Activated naive CD8-positive, alpha-beta T cell treated with anti-CD3 and anti-CD28 coated beads, Interleukin-2, amount 10 ng/mL, durations not matched to agents 7 days and 5 days (primary cell): ENCODE measurements around the gene TUBGCP5. TPM values are rescaled to one million over a fixed set of nuclear protein-coding genes. Genes with fewer than 3 reads are reported as not detected.
"Not testable (repeated sequence)": the region's sequence is repeated elsewhere in the genome, so short reads cannot be mapped to it uniquely, and the experiment has no call there.

Source experiments
- ATAC-seq: fragments of 150-1000 bp; cut with Tn5 transposase; one replicate; pipeline ENCODE4 v1.10.0; 2021; ENCODE audit warnings: low read depth, moderate library complexity
- POLR2A ChIA-PET: fragments of 350-600 bp; sonication (Branson Sonifier 250); formaldehyde crosslinking; loops from one replicate; lab custom pipeline; 2021; ENCODE audit warnings: antibody characterized with exemption; lab: Charles Lee
- DNase-seq: peaks from one replicate; pipeline ENCODE4 v3.0.0; 2021
- H3K27ac Mint-ChIP-seq: one replicate; pipeline ENCODE4 v1.8.0; 2022; ENCODE audit warnings: mild to moderate bottlenecking, mixed read lengths
- H3K27me3 Mint-ChIP-seq: one replicate; pipeline ENCODE4 v1.8.0; 2022; ENCODE audit warnings: mild to moderate bottlenecking, moderate library complexity, mixed read lengths
- H3K36me3 Mint-ChIP-seq: one replicate; pipeline ENCODE4 v1.8.0; 2021; ENCODE audit warnings: mild to moderate bottlenecking, mixed read lengths
- H3K4me1 Mint-ChIP-seq: one replicate; pipeline ENCODE4 v1.8.0; 2021; ENCODE audit warnings: mixed read lengths
- H3K4me3 Mint-ChIP-seq: one replicate; pipeline ENCODE4 v1.8.0; 2022; ENCODE audit warnings: mild to moderate bottlenecking, moderate library complexity, mixed read lengths
- H3K9me3 Mint-ChIP-seq: one replicate; pipeline ENCODE4 v1.8.0; 2021; ENCODE audit warnings: mixed read lengths
- total RNA-seq, 2 experiments: library from RNA; stranded (reverse); gene quantifications; one replicate each; pipeline ENCODE4 v1.2.3, GENCODE V29; 2021

Gene TUBGCP5
- total RNA-seq, 2 experiments from 2014 or later, result 20.4 to 20.8 TPM

GRCh38 chr15:23057707-23058106, 18.3 kb upstream of the TUBGCP5 start:
- ATAC-seq, result no peak
- POLR2A ChIA-PET, result no interaction called here

GRCh38 chr15:23055316-23055715, 15.9 kb upstream of the TUBGCP5 start:
- no peaks in the 10 kb centered on the region for H3K9me3 Mint-ChIP-seq
- POLR2A ChIA-PET, result interaction anchor here (1.0 kb wide), 1 partner anchor 16 kb away, joined by 3 read pairs; the partner anchor contains the start of gene TUBGCP5
- H3K36me3 Mint-ChIP-seq, result no peaks in the 10 kb centered on the region

More at GRCh38 chr15:23057707-23058106, 18.3 kb upstream of the TUBGCP5 start:
- peaks cover 3% of the 10 kb centered on the region for H3K9me3 Mint-ChIP-seq
- H3K36me3 Mint-ChIP-seq, result no peaks in the 10 kb centered on the region
- DNase-seq, result no peak
- no peak overlapping the region for H3K27ac Mint-ChIP-seq
- peaks cover 7% of the 10 kb centered on the region for H3K27me3 Mint-ChIP-seq
- H3K4me1 Mint-ChIP-seq, result no peaks in the 10 kb centered on the region
- H3K4me3 Mint-ChIP-seq, result no peak overlapping the region

GRCh38 chr15:23052522-23052921, 13.2 kb upstream of the TUBGCP5 start:
- ATAC-seq, result no peak

More at GRCh38 chr15:23055316-23055715, 15.9 kb upstream of the TUBGCP5 start:
- DNase-seq (no peak), ATAC-seq (no peak)
- no peaks in the 10 kb centered on the region for H3K4me1 Mint-ChIP-seq
- H3K27me3 Mint-ChIP-seq, result peaks cover 7% of the 10 kb centered on the region
- H3K27ac Mint-ChIP-seq, result no peak overlapping the region
- no peak overlapping the region for H3K4me3 Mint-ChIP-seq

GRCh38 chr15:23050708-23051107, 11.3 kb upstream of the TUBGCP5 start:
- H3K27ac Mint-ChIP-seq, result no peak overlapping the region
- H3K4me3 Mint-ChIP-seq, result no peak overlapping the region
- H3K4me1 Mint-ChIP-seq, result no peaks in the 10 kb centered on the region

More at GRCh38 chr15:23052522-23052921, 13.2 kb upstream of the TUBGCP5 start:
- Mint-ChIP-seq H3K4me1 (no peaks in the 10 kb centered on the region), H3K4me3 (no peak overlapping the region), H3K27me3 (peaks cover 7% of the 10 kb centered on the region), H3K36me3 (no peaks in the 10 kb centered on the region), H3K9me3 (no peaks in the 10 kb centered on the region), H3K27ac (no peak overlapping the region)
- no peak for DNase-seq
- POLR2A ChIA-PET, result no interaction called here

GRCh38 chr15:23049984-23050628, 10.7 kb upstream of the TUBGCP5 start:
- Mint-ChIP-seq H3K4me1 (no peaks in the 10 kb centered on the region), H3K4me3 (no peak overlapping the region), H3K27ac (no peak overlapping the region), H3K36me3 (no peaks in the 10 kb centered on the region), H3K9me3 (no peaks in the 10 kb centered on the region), H3K27me3 (peaks cover 2% of the 10 kb centered on the region)
- POLR2A ChIA-PET, result no interaction called here
- no peak for DNase-seq
- ATAC-seq, result no peak

More at GRCh38 chr15:23050708-23051107, 11.3 kb upstream of the TUBGCP5 start:
- DNase-seq (no peak), ATAC-seq (no peak)
- H3K9me3 Mint-ChIP-seq, result no peaks in the 10 kb centered on the region
- POLR2A ChIA-PET, result no interaction called here
- no peaks in the 10 kb centered on the region for H3K36me3 Mint-ChIP-seq
- peaks cover 2% of the 10 kb centered on the region for H3K27me3 Mint-ChIP-seq

- H3K36me3 Mint-ChIP-seq, H3K4me3 Mint-ChIP-seq, H3K4me1 Mint-ChIP-seq, H3K9me3 Mint-ChIP-seq, POLR2A ChIA-PET, DNase-seq, H3K27ac Mint-ChIP-seq, ATAC-seq, H3K27me3 Mint-ChIP-seq: not testable (repeated sequence)
Observed at GRCh38 chr15:23048572-23049282, 9.4 kb upstream of the TUBGCP5 start.

GRCh38 chr15:23043987-23044386, 4.6 kb upstream of the TUBGCP5 start:
- H3K4me1 Mint-ChIP-seq, DNase-seq, H3K27ac Mint-ChIP-seq, H3K27me3 Mint-ChIP-seq, H3K4me3 Mint-ChIP-seq, H3K36me3 Mint-ChIP-seq, H3K9me3 Mint-ChIP-seq, ATAC-seq, POLR2A ChIA-PET: not testable (repeated sequence)

- H3K9me3 Mint-ChIP-seq, H3K27me3 Mint-ChIP-seq, H3K36me3 Mint-ChIP-seq, H3K4me1 Mint-ChIP-seq, POLR2A ChIA-PET, DNase-seq, H3K4me3 Mint-ChIP-seq, ATAC-seq, H3K27ac Mint-ChIP-seq: not testable (repeated sequence)
Observed at GRCh38 chr15:23043535-23043934, 4.2 kb upstream of the TUBGCP5 start.

GRCh38 chr15:23041736-23042135, 2.4 kb upstream of the TUBGCP5 start:
- H3K27me3 Mint-ChIP-seq, DNase-seq, POLR2A ChIA-PET, H3K4me3 Mint-ChIP-seq, ATAC-seq, H3K36me3 Mint-ChIP-seq, H3K9me3 Mint-ChIP-seq, H3K27ac Mint-ChIP-seq: not testable (repeated sequence)
- H3K4me1 Mint-ChIP-seq, result peaks cover 16% of the 10 kb centered on the region

GRCh38 chr15:23039917-23040281, 530 bp upstream of the TUBGCP5 start:
- no peaks in the 10 kb centered on the region for H3K9me3 Mint-ChIP-seq
- H3K4me3 Mint-ChIP-seq, result peak overlapping the region; percentile 90

GRCh38 chr15:23038726-23039142, 635 bp downstream of the TUBGCP5 start:
- DNase-seq, result no peak
- peaks cover 17% of the 10 kb centered on the region for H3K4me1 Mint-ChIP-seq
- H3K36me3 Mint-ChIP-seq, result peaks cover 8% of the 10 kb centered on the region
- H3K27ac Mint-ChIP-seq, result peak overlapping the region; percentile 96
- H3K27me3 Mint-ChIP-seq, result no peaks in the 10 kb centered on the region
- no peaks in the 10 kb centered on the region for H3K9me3 Mint-ChIP-seq
- peak; percentile 1 for ATAC-seq
- POLR2A ChIA-PET, result interaction anchor here (0.8 to 2.2 kb wide), 7 partner anchors 12 to 255 kb away, joined by 3 to 11 read pairs (median 4); partner anchors contain the start of gene NIPA2
- H3K4me3 Mint-ChIP-seq, result peak overlapping the region; percentile 100

More at GRCh38 chr15:23039917-23040281, 530 bp upstream of the TUBGCP5 start:
- peaks cover 1% of the 10 kb centered on the region for H3K36me3 Mint-ChIP-seq
- DNase-seq, result no peak
- POLR2A ChIA-PET, result interaction anchor here (1.1 to 2.2 kb wide), 6 partner anchors 10 to 202 kb away, joined by 3 to 11 read pairs (median 6); partner anchors contain the start of gene NIPA2
- H3K27ac Mint-ChIP-seq, result peak overlapping the region; percentile 85
- ATAC-seq, result peak; percentile 16
- peaks cover 17% of the 10 kb centered on the region for H3K4me1 Mint-ChIP-seq
- no peaks in the 10 kb centered on the region for H3K27me3 Mint-ChIP-seq

- H3K9me3 Mint-ChIP-seq, result no peaks in the 10 kb centered on the region
- no peaks in the 10 kb centered on the region for H3K27me3 Mint-ChIP-seq
- no peak overlapping the region for H3K27ac Mint-ChIP-seq
- no peak overlapping the region for H3K4me3 Mint-ChIP-seq
- POLR2A ChIA-PET, result no interaction called here
- H3K36me3 Mint-ChIP-seq, result peaks cover 9% of the 10 kb centered on the region
- peak; percentile 50 for DNase-seq
- no peak for ATAC-seq
- peaks cover 17% of the 10 kb centered on the region for H3K4me1 Mint-ChIP-seq
Observed at GRCh38 chr15:23035964-23036566, 3.3 kb downstream of the TUBGCP5 start.

GRCh38 chr15:23033979-23034378, 5.4 kb downstream of the TUBGCP5 start:
- ATAC-seq (no peak), DNase-seq (no peak)
- Mint-ChIP-seq H3K27me3 (no peaks in the 10 kb centered on the region), H3K36me3 (peaks cover 9% of the 10 kb centered on the region), H3K27ac (no peak overlapping the region), H3K4me3 (no peak overlapping the region), H3K9me3 (no peaks in the 10 kb centered on the region), H3K4me1 (peaks cover 12% of the 10 kb centered on the region)
- POLR2A ChIA-PET, result no interaction called here
